Neural crest cell (in vitro differentiated cells): ENCODE measurements around the gene ADGRB3. TPM values are rescaled to one million over a fixed set of nuclear protein-coding genes. Genes with fewer than 3 reads are reported as not detected.

Source experiments
- DNase-seq: peaks from one replicate; pipeline ENCODE4 v3.0.0; 2021; ENCODE audit warnings: low read depth, mixed read lengths, low spot score
- H3K27ac Mint-ChIP-seq: one replicate; pipeline ENCODE4 v1.8.0; 2021; ENCODE audit warnings: mild to moderate bottlenecking, mixed read lengths; ENCODE audit not compliant: unreplicated experiment
- H3K27me3 Mint-ChIP-seq: 2 replicates; pipeline ENCODE4 v1.8.0; 2021; ENCODE audit warnings: low read depth, mild to moderate bottlenecking, mixed read lengths
- H3K36me3 Mint-ChIP-seq: 2 replicates; pipeline ENCODE4 v1.8.0; 2021; ENCODE audit warnings: low read depth, mild to moderate bottlenecking, mixed read lengths
- H3K4me1 Mint-ChIP-seq: 2 replicates; pipeline ENCODE4 v1.8.0; 2021; ENCODE audit warnings: mixed read lengths
- H3K4me3 Mint-ChIP-seq: one replicate; pipeline ENCODE4 v1.8.0; 2021; ENCODE audit warnings: mild to moderate bottlenecking, mixed read lengths
- H3K9me3 Mint-ChIP-seq: 2 replicates; pipeline ENCODE4 v1.8.0; 2021; ENCODE audit warnings: mixed read lengths
- total RNA-seq: library from RNA; stranded (reverse); gene quantifications from 2 replicates; pipeline ENCODE4 v1.2.1, GENCODE V29; 2021
- TF ChIP-seq, protein P1 (sequence below): fragments of 200-600 bp; sonication (generic); conservative IDR thresholded peaks from 2 replicates; pipeline ENCODE4 v1.5.0; 2021; ENCODE audit warnings: antibody characterized with exemption, mild to moderate bottlenecking

The ADGRB3 gene
- total RNA-seq, 1 donor from 2014 or later: 5.1 TPM

DNA sequence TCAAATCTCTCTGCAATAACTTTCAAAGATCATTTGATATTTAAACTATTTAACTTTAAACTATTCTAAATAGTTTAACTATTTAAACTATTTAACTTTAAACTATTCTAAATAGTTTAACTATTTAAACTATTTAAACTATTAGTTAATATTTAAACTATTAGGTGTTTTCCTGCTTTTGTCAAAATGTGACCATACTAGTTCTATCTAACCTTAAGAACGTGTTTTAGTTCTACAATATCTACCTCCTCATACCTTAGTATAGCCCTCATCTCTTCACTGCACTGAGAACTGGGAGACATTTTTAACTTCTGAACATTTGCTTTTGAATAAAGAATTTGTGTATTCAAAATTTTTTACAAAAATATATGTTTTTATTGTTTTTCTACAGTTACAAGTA is 429.1 kb downstream of the ADGRB3 start:
- TF ChIP-seq, protein P1, sequence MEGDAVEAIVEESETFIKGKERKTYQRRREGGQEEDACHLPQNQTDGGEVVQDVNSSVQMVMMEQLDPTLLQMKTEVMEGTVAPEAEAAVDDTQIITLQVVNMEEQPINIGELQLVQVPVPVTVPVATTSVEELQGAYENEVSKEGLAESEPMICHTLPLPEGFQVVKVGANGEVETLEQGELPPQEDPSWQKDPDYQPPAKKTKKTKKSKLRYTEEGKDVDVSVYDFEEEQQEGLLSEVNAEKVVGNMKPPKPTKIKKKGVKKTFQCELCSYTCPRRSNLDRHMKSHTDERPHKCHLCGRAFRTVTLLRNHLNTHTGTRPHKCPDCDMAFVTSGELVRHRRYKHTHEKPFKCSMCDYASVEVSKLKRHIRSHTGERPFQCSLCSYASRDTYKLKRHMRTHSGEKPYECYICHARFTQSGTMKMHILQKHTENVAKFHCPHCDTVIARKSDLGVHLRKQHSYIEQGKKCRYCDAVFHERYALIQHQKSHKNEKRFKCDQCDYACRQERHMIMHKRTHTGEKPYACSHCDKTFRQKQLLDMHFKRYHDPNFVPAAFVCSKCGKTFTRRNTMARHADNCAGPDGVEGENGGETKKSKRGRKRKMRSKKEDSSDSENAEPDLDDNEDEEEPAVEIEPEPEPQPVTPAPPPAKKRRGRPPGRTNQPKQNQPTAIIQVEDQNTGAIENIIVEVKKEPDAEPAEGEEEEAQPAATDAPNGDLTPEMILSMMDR: no peak
- Mint-ChIP-seq H3K36me3 (no peaks in the 10 kb centered on the region), H3K4me1 (no peaks in the 10 kb centered on the region)

DNA sequence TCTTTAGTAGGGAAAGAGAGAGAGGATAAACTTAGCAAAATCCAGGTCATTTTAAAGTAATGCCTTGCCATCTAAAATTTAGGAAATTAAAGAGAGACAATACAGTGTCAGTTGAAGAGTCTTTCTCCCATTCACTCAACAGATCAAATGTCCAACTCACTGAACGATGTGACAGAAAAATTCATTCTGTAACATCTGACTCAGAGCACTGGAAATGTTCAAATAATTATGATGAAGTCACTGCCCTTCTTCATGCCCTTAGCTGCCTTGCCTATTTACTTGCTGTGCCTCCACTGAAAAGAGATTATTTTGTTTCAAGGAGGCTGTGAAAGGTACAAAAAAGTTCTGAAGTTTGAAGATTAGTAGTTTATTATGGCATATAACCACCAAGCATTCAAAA is 434.8 kb downstream of the ADGRB3 start:
- Mint-ChIP-seq H3K4me3 (no peak overlapping the region), H3K36me3 (no peaks in the 10 kb centered on the region), H3K27ac (no peak overlapping the region), H3K27me3 (no peaks in the 10 kb centered on the region), H3K9me3 (no peaks in the 10 kb centered on the region), H3K4me1 (no peaks in the 10 kb centered on the region)
- TF ChIP-seq, protein P1: no peak
- no peak for DNase-seq

More for the DNA sequence above, 429.1 kb downstream of the ADGRB3 start:
- Mint-ChIP-seq H3K9me3 (no peaks in the 10 kb centered on the region), H3K27ac (no peak overlapping the region), H3K27me3 (no peaks in the 10 kb centered on the region), H3K4me3 (no peak overlapping the region)
- no peak for DNase-seq

DNA sequence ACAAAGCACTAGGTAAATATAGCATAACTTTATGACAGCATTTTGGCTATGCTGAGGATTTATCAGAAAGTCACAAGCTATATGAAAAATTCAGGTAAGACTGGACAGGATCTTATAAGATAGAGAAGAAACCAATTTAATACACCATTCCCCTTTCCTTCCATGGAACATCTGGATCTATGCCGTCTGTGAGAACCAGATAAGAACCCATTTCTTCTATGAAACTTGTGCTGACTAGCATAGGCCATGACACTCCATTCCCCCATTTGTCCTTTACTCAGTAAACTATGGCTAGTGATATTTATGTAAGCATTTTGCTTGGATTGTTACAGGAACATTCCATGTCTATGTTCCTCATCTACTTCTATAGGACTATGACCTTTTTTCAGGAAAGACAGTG is 437.7 kb downstream of the ADGRB3 start:
- DNase-seq: no peak
- TF ChIP-seq, protein P1: no peak
- Mint-ChIP-seq H3K9me3 (no peaks in the 10 kb centered on the region), H3K27me3 (no peaks in the 10 kb centered on the region), H3K36me3 (no peaks in the 10 kb centered on the region), H3K27ac (no peak overlapping the region), H3K4me1 (no peaks in the 10 kb centered on the region), H3K4me3 (no peak overlapping the region)

DNA sequence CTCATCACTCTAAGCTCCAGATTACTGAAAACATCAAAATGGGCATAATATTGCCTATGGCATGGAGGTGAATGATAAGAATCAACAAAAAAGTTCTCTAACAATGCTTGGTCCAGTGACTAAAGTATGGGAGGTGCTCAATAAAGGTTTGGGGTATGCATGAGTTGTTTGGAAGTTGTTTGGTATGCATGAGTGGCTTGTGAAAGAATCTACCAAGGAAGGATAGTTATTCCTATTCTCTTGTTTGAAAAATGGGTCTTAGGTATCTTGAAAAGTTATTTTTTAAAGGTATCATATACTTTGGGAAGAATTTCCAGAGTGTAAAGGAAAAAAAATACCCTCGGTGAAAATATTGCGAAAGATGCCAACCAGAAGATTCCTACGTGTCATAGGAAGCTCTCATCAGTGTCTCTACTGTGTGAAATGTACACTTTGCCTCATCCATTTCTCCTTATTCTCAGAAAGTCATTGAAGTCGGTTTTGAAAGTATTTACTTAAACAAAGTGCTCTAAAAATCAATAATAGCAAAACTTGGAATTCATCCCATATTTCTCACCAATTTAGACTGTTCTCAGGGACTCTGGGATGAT is 449.8 kb downstream of the ADGRB3 start:
- TF ChIP-seq, protein P1: no peak
- Mint-ChIP-seq H3K27ac (no peak overlapping the region), H3K9me3 (no peaks in the 10 kb centered on the region), H3K4me3 (no peak overlapping the region), H3K4me1 (no peaks in the 10 kb centered on the region), H3K27me3 (no peaks in the 10 kb centered on the region), H3K36me3 (no peaks in the 10 kb centered on the region)
- no peak for DNase-seq

DNA sequence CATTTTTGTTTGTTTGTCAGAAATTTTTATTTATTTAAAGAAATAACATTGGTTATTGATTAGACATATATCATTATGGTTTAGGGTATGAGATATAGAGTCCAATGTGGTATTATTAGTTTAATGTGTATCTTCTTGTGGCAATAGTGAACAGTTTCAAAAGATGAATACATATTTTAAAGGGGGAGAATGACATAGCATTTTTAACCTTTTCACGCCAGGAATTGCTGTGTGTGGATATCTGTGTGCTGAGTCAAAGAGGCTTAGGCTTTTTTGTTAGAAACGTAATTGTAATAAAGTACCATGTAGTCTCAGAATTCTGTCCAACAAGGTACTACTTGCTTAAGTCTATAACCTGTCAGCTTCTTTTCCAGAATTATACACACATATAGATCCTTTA is 451.6 kb downstream of the ADGRB3 start:
- H3K27ac Mint-ChIP-seq: no peak overlapping the region
- DNase-seq: no peak
- no peaks in the 10 kb centered on the region for H3K4me1 Mint-ChIP-seq
- no peaks in the 10 kb centered on the region for H3K27me3 Mint-ChIP-seq
- TF ChIP-seq, protein P1: no peak
- H3K36me3 Mint-ChIP-seq: no peaks in the 10 kb centered on the region
- no peaks in the 10 kb centered on the region for H3K9me3 Mint-ChIP-seq
- H3K4me3 Mint-ChIP-seq: no peak overlapping the region
